Neural progenitor cell (in vitro differentiated cells): ENCODE data around the gene ZBTB24.

Source experiments
- CTCF ChIP-seq: fragments of 200-600 bp; sonication (generic); IDR thresholded peaks from 2 replicates; pipeline ENCODE4 v1.5.1; 2017; ENCODE audit warnings: antibody characterized with exemption, mild to moderate bottlenecking
- EZH2 ChIP-seq: fragments of 200-600 bp; sonication (generic); IDR thresholded peaks from 2 replicates; pipeline ENCODE4 v1.6.1; 2017; ENCODE audit warnings: antibody characterized with exemption, mild to moderate bottlenecking, moderate library complexity
- EZH2phosphoT487 ChIP-seq: fragments of 200-600 bp; sonication (generic); IDR thresholded peaks from 2 replicates; pipeline ENCODE4 v1.6.1; 2017; ENCODE audit warnings: antibody characterized with exemption

GRCh38 chr6:109516929-109517328 is 33.9 kb upstream of the ZBTB24 start:
- TF ChIP-seq CTCF (no peak), EZH2 (no peak), EZH2phosphoT487 (no peak)
